Central memory CD8-positive, alpha-beta T cell (primary cell): Measurements from ENCODE around the gene DLL3.
"Not testable (repeated sequence)": the region's sequence is repeated elsewhere in the genome, so short reads cannot be mapped to it uniquely, and the experiment has no call there.

Source experiments
- ATAC-seq: fragments of 150-1000 bp; cut with Tn5 transposase; replicated peaks from 2 replicates; pipeline ENCODE4 v1.10.0; 2022; ENCODE audit warnings: mild to moderate bottlenecking, moderate FRiP score, moderate number of reproducible peaks; ENCODE audit not compliant: poor library complexity, severe bottlenecking; ENCODE audit errors: extremely low read depth
- DNase-seq, 2 donors: peaks; one replicate each; pipeline ENCODE4 v3.0.0; 2021; ENCODE audit warnings: low spot score in 2 of 2
- H3K27ac Mint-ChIP-seq: one replicate; pipeline ENCODE4 v1.8.0; 2022; ENCODE audit warnings: low read depth, mild to moderate bottlenecking, moderate library complexity, mixed read lengths
- H3K27me3 Mint-ChIP-seq: one replicate; pipeline ENCODE4 v1.8.0; 2022; ENCODE audit warnings: mixed read lengths
- H3K36me3 Mint-ChIP-seq: one replicate; pipeline ENCODE4 v1.8.0; 2022; ENCODE audit warnings: mild to moderate bottlenecking, moderate library complexity, mixed read lengths; ENCODE audit not compliant: insufficient read depth
- H3K4me1 Mint-ChIP-seq: one replicate; pipeline ENCODE4 v1.8.0; 2022; ENCODE audit warnings: mixed read lengths
- H3K4me3 Mint-ChIP-seq: one replicate; pipeline ENCODE4 v1.8.0; 2022; ENCODE audit warnings: mild to moderate bottlenecking, moderate library complexity, mixed read lengths
- H3K9me3 Mint-ChIP-seq: one replicate; pipeline ENCODE4 v1.8.0; 2022; ENCODE audit warnings: mixed read lengths

The DLL3 gene, protein sequence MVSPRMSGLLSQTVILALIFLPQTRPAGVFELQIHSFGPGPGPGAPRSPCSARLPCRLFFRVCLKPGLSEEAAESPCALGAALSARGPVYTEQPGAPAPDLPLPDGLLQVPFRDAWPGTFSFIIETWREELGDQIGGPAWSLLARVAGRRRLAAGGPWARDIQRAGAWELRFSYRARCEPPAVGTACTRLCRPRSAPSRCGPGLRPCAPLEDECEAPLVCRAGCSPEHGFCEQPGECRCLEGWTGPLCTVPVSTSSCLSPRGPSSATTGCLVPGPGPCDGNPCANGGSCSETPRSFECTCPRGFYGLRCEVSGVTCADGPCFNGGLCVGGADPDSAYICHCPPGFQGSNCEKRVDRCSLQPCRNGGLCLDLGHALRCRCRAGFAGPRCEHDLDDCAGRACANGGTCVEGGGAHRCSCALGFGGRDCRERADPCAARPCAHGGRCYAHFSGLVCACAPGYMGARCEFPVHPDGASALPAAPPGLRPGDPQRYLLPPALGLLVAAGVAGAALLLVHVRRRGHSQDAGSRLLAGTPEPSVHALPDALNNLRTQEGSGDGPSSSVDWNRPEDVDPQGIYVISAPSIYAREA

GRCh38 chr19:39498798-39499642 lies at the start of gene DLL3:
DLL3 (plus strand) TSS chr19:39498947; CDS start chr19:39498975, 28 bp downstream.
- no peaks in the 10 kb centered on the region for H3K9me3 Mint-ChIP-seq
- ATAC-seq (no peak), DNase-seq (no peak)
- peak within 1 kb of the TSS; percentile 51 for H3K4me3 Mint-ChIP-seq
- peaks cover 73% of the 10 kb centered on the region for H3K27me3 Mint-ChIP-seq
- H3K27ac Mint-ChIP-seq = no peak within 1 kb of the TSS
- peaks cover 11% of the 10 kb centered on the region for H3K36me3 Mint-ChIP-seq
- H3K4me1 Mint-ChIP-seq = peaks cover 30% of the 10 kb centered on the region

GRCh38 chr19:39449116-39449797 lies 49.5 kb upstream of the DLL3 start:
- Mint-ChIP-seq H3K27ac (peak overlapping the region; percentile 100), H3K4me3 (peak overlapping the region; percentile 98), H3K4me1 (peaks cover 81% of the 10 kb centered on the region), H3K9me3 (no peaks in the 10 kb centered on the region), H3K27me3 (no peaks in the 10 kb centered on the region), H3K36me3 (peaks cover 45% of the 10 kb centered on the region)
- DNase-seq (no peak), ATAC-seq (no peak)

DNA sequence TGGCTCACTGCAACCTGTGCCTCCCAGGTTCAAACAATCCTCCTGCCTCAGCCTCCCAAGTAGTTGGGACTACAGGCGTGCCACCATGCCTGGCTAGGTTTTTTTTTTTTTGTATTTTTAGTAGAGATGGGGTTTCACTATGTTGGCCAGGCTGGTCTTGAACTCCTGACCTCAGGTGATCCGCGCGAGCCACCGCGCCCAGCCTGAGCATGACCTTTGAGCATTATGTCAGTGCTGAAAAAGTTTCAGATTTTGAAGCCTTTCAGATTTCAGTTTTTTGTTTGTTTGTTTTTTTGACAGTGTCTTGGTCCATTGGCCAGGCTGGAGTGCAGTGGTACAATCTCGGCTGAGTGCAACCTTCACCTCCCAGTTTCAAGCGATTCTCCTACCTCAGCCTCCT lies 47.5 kb upstream of the DLL3 start:
- ATAC-seq, H3K27me3 Mint-ChIP-seq, H3K9me3 Mint-ChIP-seq, DNase-seq, H3K4me3 Mint-ChIP-seq: not testable (repeated sequence)
- Mint-ChIP-seq H3K36me3 (peaks cover 43% of the 10 kb centered on the region), H3K4me1 (peaks cover 71% of the 10 kb centered on the region), H3K27ac (peak overlapping the region; percentile 30)

DNA sequence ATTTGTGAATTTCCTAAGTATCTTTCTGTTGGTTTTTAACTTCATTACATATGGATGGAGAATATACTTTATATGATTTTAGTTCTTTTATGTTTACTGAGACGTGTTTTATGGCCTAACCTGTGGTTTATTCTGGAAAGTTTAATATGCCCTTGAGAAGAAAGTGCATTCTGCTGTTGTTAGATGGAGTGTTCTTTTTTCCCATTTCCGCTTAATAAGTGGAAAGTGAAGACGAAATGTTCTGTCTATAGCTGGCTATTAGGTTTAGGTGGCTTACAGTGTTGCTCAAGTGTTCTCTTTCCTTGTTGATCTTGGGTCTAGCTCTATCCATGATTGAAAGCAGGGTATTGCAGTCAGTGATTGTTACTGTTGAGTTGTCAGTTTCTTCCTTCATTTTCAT lies 35.3 kb upstream of the DLL3 start:
- Mint-ChIP-seq H3K9me3 (no peaks in the 10 kb centered on the region), H3K4me3 (no peak overlapping the region), H3K27me3 (no peaks in the 10 kb centered on the region), H3K36me3 (peaks cover 69% of the 10 kb centered on the region), H3K4me1 (peaks cover 15% of the 10 kb centered on the region), H3K27ac (no peak overlapping the region)
- DNase-seq (no peak), ATAC-seq (no peak)

DNA sequence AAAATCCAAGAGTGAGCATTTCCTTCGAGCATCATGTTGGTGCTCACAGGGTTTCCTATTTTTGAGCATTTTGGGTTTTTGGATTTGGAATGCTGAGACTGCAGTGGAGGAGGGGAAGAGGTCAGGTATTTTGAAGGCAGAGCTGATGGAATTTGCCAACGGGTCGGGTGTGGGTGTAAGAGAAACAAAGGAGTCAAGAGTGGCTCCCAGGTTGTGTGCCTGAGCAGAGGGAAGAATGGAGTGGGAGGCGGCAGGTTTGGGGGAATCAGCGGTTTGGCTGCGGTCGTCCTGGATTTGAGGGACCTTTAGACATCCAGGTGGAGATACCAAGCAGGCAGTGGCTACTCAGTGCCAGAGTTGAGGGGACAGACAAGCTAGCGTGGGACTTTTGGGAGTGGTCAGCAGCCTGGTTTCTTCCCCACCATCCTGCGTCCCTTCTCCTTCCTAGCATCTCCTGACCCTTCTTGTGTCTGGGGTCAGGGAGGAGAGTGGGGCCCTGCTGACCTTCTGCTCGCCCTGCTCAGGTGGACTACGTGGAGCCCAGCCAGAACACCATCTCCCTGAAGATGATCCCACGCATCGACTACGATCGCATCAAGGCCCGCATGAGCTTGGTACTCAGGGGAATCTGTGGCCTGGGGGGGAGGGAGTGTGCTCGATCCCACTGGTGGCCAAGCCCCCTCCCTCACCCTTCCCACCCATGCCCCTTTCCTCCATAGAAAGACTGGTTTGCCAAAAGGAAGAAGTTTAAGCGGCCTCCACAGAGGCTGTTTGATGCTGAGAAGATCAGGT lies 32.6 kb upstream of the DLL3 start:
- no peaks in the 10 kb centered on the region for H3K9me3 Mint-ChIP-seq
- peak overlapping the region; percentile 77 for H3K27ac Mint-ChIP-seq
- H3K27me3 Mint-ChIP-seq = no peaks in the 10 kb centered on the region
- DNase-seq (no peak), ATAC-seq (no peak)
- H3K4me1 Mint-ChIP-seq = peaks cover 12% of the 10 kb centered on the region
- peaks cover 72% of the 10 kb centered on the region for H3K36me3 Mint-ChIP-seq
- no peak overlapping the region for H3K4me3 Mint-ChIP-seq

DNA sequence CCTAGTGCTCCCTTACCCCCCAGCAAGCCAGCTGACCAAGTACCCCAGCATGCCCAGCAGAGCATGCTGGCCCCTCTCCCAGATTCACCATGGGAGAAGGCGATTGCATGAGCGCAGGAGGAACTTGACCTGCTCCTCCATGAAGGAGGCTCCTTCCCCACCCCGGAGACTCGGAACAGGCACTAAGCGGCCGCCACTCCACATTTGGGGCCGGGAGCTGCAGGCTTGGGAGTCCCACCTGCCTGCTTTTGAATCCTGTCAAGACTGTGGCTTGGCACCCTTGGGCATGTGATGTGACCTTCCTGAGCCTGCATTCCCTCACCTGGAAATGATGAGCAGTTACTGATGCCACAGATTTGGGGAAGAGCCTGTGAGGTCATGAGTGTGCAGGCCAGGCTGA lies 30.8 kb upstream of the DLL3 start:
- Mint-ChIP-seq H3K4me3 (no peak overlapping the region), H3K27me3 (no peaks in the 10 kb centered on the region), H3K36me3 (peaks cover 73% of the 10 kb centered on the region), H3K27ac (no peak overlapping the region), H3K9me3 (no peaks in the 10 kb centered on the region), H3K4me1 (peaks cover 22% of the 10 kb centered on the region)
- no peak for ATAC-seq
- no peak for DNase-seq

DNA sequence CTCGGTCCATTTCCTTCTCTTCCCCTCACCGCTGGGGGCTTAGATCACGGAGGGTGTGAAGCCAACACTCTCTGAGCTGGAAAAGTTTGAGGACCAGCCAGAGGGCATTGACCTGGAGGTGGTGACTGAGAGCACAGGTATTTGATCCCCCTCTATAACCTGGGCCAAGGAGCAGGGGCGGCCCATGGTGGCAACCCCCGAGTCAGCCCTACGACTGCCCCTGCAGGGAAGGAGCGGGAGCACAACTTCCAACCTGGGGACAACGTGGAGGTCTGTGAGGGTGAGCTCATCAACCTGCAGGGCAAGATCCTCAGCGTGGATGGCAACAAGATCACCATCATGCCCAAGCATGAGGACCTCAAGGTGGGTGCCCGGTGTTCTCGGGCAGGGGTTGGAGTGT lies 29.7 kb upstream of the DLL3 start:
- H3K27ac Mint-ChIP-seq = peak overlapping the region; percentile 83
- DNase-seq = no peak
- peaks cover 66% of the 10 kb centered on the region for H3K36me3 Mint-ChIP-seq
- H3K4me3 Mint-ChIP-seq = no peak overlapping the region
- H3K27me3 Mint-ChIP-seq = no peaks in the 10 kb centered on the region
- H3K4me1 Mint-ChIP-seq = peaks cover 22% of the 10 kb centered on the region
- no peaks in the 10 kb centered on the region for H3K9me3 Mint-ChIP-seq
- ATAC-seq = no peak

DNA sequence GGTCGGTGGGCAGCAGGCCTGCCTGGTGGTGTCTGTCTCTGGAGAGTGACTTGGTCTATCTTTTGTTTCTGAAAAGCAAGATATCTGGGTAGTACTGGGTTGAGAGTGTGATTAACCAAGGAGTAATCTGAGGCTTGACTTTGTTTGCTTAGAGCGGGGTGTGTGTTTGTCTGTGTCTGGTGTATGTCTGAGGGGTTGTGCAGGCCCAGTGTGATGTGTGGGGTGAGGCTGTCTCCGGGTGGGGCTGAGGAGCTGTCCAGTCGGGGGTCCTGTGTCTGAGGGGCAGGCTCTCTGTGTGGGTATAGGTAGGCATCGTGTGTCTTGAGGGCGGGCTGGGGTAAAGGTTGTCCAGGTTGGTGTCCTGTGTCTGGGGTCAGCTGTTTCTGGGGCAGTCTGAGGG lies 29.2 kb upstream of the DLL3 start:
- Mint-ChIP-seq H3K9me3 (no peaks in the 10 kb centered on the region), H3K36me3 (peaks cover 65% of the 10 kb centered on the region), H3K4me1 (peaks cover 27% of the 10 kb centered on the region), H3K4me3 (peak overlapping the region; percentile 7), H3K27ac (peak overlapping the region; percentile 83), H3K27me3 (no peaks in the 10 kb centered on the region)
- no peak for ATAC-seq
- DNase-seq = no peak

DNA sequence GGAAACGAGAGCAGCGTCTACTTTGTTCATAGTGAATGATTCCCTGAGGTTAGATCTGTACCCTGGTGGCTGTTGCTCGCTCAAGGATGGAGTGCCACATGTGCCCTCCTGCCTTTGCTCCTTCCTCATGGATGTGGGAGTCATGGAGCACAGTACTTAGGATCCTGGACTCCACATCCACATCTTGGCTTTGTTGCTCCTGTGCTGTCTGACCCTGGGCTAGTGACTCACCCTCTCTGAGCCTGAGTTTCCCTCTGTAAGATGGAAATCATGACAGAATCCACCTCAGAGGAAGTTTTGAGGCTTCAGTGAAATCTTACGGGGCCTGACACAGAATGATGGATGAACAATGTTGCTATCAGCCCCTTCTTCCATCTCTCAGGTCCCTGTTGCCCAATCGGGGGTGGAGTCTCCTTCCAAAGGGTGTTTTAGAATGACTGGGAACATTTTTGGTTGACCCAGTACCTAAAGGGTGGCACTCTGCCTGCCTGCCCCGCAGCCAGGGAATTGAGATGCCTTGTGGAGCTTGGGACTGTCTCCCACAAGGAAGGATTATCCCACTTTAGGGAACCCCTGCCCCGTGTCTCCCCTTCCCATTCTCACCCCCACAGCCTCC lies 27.9 kb upstream of the DLL3 start:
- no peak for DNase-seq
- Mint-ChIP-seq H3K4me3 (no peak overlapping the region), H3K4me1 (peaks cover 26% of the 10 kb centered on the region), H3K27ac (peak overlapping the region; percentile 83), H3K9me3 (no peaks in the 10 kb centered on the region), H3K36me3 (peaks cover 60% of the 10 kb centered on the region), H3K27me3 (no peaks in the 10 kb centered on the region)
- no peak for ATAC-seq

DNA sequence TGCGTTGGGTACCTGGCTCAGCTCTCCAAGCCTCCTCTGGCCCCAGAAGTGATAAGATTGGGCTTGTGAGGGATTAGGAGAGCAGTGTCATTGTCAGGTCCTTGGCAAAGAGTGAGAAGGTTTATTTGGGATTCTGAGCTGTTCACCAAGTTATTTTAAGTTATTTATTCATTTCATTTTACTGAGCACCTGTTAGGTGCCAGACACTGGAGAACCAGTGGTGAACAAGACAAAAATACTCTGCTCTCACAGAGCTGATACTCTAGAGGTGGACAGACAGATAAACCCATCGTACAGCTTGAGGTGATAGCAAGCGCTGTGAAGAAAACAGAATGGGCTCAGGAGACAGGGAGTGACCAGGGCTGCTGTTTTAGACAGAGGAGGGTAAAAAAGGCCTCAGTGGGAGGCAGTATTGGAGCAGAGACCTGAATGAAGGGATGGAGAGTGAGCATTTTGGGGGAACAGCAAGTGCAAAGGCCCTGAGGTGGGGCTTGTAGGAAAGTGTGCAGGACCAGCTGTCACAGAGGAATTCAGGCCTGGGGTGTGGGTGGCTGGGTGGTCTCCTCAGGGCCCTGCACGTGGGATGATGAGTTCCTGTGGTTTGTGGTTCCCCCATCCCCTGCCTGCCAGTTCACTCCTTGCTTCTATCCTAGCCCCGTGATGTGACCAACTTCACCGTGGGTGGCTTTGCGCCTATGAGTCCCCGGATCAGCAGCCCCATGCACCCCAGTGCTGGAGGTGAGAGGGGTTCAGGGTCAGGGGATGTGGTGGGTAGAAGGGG lies 26.8 kb upstream of the DLL3 start:
- H3K36me3 Mint-ChIP-seq = peaks cover 54% of the 10 kb centered on the region
- H3K27ac Mint-ChIP-seq = peak overlapping the region; percentile 61

More for the DNA sequence above, 26.8 kb upstream of the DLL3 start:
- H3K9me3 Mint-ChIP-seq = no peaks in the 10 kb centered on the region
- DNase-seq (no peak), ATAC-seq (no peak)
- H3K4me3 Mint-ChIP-seq = peak overlapping the region; percentile 18
- H3K4me1 Mint-ChIP-seq = peaks cover 23% of the 10 kb centered on the region
- H3K27me3 Mint-ChIP-seq = no peaks in the 10 kb centered on the region
